NB4 (cell line): ENCODE results near the gene CDKN3.
"Not testable (repeated sequence)": the region's sequence is repeated elsewhere in the genome, so short reads cannot be mapped to it uniquely, and the experiment has no call there.

Experiments used
- POLR2A ChIP-seq: IDR thresholded peaks from 2 replicates; pipeline ENCODE4 v1.6.1; 2011; ENCODE audit warnings: mild to moderate bottlenecking; ENCODE audit not compliant: insufficient read length; ENCODE audit errors: extremely low read depth
- TF ChIP-seq, protein P1 (sequence below): IDR thresholded peaks from one replicate; pipeline ENCODE4 v1.5.1; 2012; ENCODE audit warnings: low read depth, low read length

DNA sequence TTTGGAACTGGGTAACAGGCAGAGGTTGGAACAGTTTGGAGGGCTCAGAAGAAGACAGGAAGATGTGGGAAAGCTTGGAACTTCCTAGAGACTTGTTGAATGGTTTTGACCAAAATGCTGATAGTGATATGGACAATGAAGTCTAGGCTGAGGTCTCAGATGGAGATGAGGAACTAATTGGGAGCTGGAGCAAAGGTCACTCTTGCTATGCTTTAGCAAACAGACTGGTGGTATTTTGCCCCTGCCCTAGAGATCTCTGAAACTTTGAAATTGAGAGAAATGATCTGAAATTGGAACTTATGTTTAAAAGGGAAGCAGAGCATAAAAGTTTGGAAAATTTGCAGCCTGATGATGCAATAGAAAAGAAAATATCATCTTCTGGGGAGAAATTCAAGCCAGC lies 61.7 kb downstream of the CDKN3 start:
- TF ChIP-seq, protein P1, sequence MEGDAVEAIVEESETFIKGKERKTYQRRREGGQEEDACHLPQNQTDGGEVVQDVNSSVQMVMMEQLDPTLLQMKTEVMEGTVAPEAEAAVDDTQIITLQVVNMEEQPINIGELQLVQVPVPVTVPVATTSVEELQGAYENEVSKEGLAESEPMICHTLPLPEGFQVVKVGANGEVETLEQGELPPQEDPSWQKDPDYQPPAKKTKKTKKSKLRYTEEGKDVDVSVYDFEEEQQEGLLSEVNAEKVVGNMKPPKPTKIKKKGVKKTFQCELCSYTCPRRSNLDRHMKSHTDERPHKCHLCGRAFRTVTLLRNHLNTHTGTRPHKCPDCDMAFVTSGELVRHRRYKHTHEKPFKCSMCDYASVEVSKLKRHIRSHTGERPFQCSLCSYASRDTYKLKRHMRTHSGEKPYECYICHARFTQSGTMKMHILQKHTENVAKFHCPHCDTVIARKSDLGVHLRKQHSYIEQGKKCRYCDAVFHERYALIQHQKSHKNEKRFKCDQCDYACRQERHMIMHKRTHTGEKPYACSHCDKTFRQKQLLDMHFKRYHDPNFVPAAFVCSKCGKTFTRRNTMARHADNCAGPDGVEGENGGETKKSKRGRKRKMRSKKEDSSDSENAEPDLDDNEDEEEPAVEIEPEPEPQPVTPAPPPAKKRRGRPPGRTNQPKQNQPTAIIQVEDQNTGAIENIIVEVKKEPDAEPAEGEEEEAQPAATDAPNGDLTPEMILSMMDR: not testable (repeated sequence)
- not testable (repeated sequence) for TF ChIP-seq POLR2A
